CD4-positive, alpha-beta memory T cell (primary cell): Measurements from ENCODE around the gene H2AZ2. TPM values are rescaled to one million over a fixed set of nuclear protein-coding genes. Genes with fewer than 3 reads are reported as not detected.

Experiments used
- CTCF ChIA-PET: fragments of 350-600 bp; sonication (Branson Sonifier 250); formaldehyde crosslinking; loops from one replicate; lab custom pipeline; 2021; ENCODE audit warnings: inconsistent platforms; ENCODE audit not compliant: partially characterized antibody; lab: Charles Lee
- POLR2A ChIA-PET: fragments of 350-600 bp; sonication (Branson Sonifier 250); formaldehyde crosslinking; loops from one replicate; lab custom pipeline; 2021; ENCODE audit not compliant: partially characterized antibody; lab: Charles Lee
- DNase-seq, 5 donors: peaks; one replicate each; pipeline versions ENCODE4 v3.0.0 to v3.0.0-alpha.2; 2020 to 2022; ENCODE audit warnings: mixed read lengths in 1 of 5
- H3K27ac ChIP-seq: one replicate; pipeline ENCODE4 v1.7.0; 2013; ENCODE audit warnings: low read depth, low read length
- H3K27me3 ChIP-seq: 2 replicates; pipeline ENCODE4 v1.7.0; 2013; ENCODE audit warnings: mild to moderate bottlenecking, low read length, moderate library complexity; ENCODE audit not compliant: insufficient read depth
- H3K36me3 ChIP-seq: 2 replicates; pipeline ENCODE4 v1.7.0; 2013; ENCODE audit warnings: mild to moderate bottlenecking, low read length, moderate library complexity; ENCODE audit not compliant: insufficient read depth
- H3K4me1 ChIP-seq: 2 replicates; pipeline ENCODE4 v1.7.0; 2013; ENCODE audit warnings: mild to moderate bottlenecking, low read length, moderate library complexity; ENCODE audit not compliant: insufficient read depth
- H3K4me3 ChIP-seq, 2 donors: one replicate each; pipeline ENCODE4 v1.7.0; 2013; ENCODE audit warnings: low read length in 2 of 2, mild to moderate bottlenecking in 1 of 2
- H3K9me3 ChIP-seq, 2 donors: one replicate each; pipeline ENCODE4 v1.7.0; 2013; ENCODE audit warnings: low read length in 2 of 2, control low read depth in 1 of 2; ENCODE audit not compliant: control insufficient read depth in 1 of 2
- H3K27ac Mint-ChIP-seq, 7 donors: one replicate each; pipeline ENCODE4 v1.8.0; 2020 to 2021; ENCODE audit warnings: mixed read lengths in 7 of 7, mild to moderate bottlenecking in 6 of 7, inconsistent platforms in 3 of 7, moderate library complexity in 3 of 7
- H3K27me3 Mint-ChIP-seq, 2 donors: one replicate each; pipeline ENCODE4 v1.8.0; 2020 to 2021; ENCODE audit warnings: mixed read lengths in 2 of 2
- H3K36me3 Mint-ChIP-seq, 2 donors: one replicate each; pipeline ENCODE4 v1.8.0; 2020 to 2021; ENCODE audit warnings: mixed read lengths in 2 of 2, inconsistent platforms in 1 of 2, mild to moderate bottlenecking in 1 of 2
- H3K4me1 Mint-ChIP-seq, 4 donors: one replicate each; pipeline ENCODE4 v1.8.0; 2020 to 2021; ENCODE audit warnings: mixed read lengths in 4 of 4, mild to moderate bottlenecking in 1 of 4
- H3K4me3 Mint-ChIP-seq, 8 donors: one replicate each; pipeline ENCODE4 v1.8.0; 2020 to 2021; ENCODE audit warnings: mixed read lengths in 8 of 8, mild to moderate bottlenecking in 7 of 8, moderate library complexity in 6 of 8, inconsistent platforms in 3 of 8
- H3K9me3 Mint-ChIP-seq, 8 donors: one replicate each; pipeline ENCODE4 v1.8.0; 2020 to 2021; ENCODE audit warnings: mixed read lengths in 8 of 8, mild to moderate bottlenecking in 5 of 8, inconsistent platforms in 3 of 8, moderate library complexity in 1 of 8
- intact Hi-C: fragments of 100-400 bp; cut with micrococcal nuclease; formaldehyde crosslinking; loops from one replicate; pipeline ENCODE4 v1.15.1; 2023
- polyA plus RNA-seq, 2 donors: library from polyadenylated mRNA; unstranded; fragments of 300-500 nt; fragmentation: Illumina TruSeq; gene quantifications; one replicate each; pipeline ENCODE4 v1.2.3, GENCODE V29; 2021
- total RNA-seq, 2 experiments: library from RNA; stranded (reverse); gene quantifications; one replicate each; pipeline ENCODE4 v1.2.3, GENCODE V29; 2021

H2AZ2 gene
- total and polyA plus RNA-seq, 4 experiments from 2014 or later: 168 to 236 (median 200) TPM

- CTCF ChIA-PET: interaction anchor here (0.7 to 7.2 kb wide), 8 partner anchors 13 to 318 kb away, joined by 3 to 56 read pairs (median 4); no protein-coding TSS in a partner anchor
- no peak overlapping the region for H3K27ac ChIP-seq
Measured at GRCh38 chr7:44882899-44883298, 35.0 kb upstream of the H2AZ2 start.

GRCh38 chr7:44881610-44882009, 33.7 kb upstream of the H2AZ2 start:
- Mint-ChIP-seq H3K36me3 (peaks cover 12 to 21% of the 10 kb centered on the region in 2 donors), H3K4me3 (peak overlapping the region in 6 of 8 donors; percentile 42 to 80 (median 67)), H3K27ac (peak overlapping the region in 5 of 7 donors; percentile 3 to 46 (median 32)), H3K4me1 (peaks cover 30 to 62% (median 44%) of the 10 kb centered on the region in 4 donors), H3K9me3 (peaks cover 0 to 29% (median 9%) of the 10 kb centered on the region in 8 donors), H3K27me3 (no peaks in the 10 kb centered on the region)
- Histone ChIP-seq H3K27ac (peak overlapping the region; percentile 7), H3K27me3 (no peaks in the 10 kb centered on the region), H3K9me3 (no peaks in the 10 kb centered on the region), H3K4me3 (no peak overlapping the region), H3K36me3 (no peaks in the 10 kb centered on the region), H3K4me1 (peaks cover 62% of the 10 kb centered on the region)
- intact Hi-C loops: no loop called here
- CTCF ChIA-PET: interaction anchor here (0.6 to 7.2 kb wide), 10 partner anchors 9 to 255 kb away, joined by 3 to 56 read pairs (median 4); no protein-coding TSS in a partner anchor
- POLR2A ChIA-PET: interaction anchor here (0.8 to 2.6 kb wide), 8 partner anchors 10 to 300 kb away, joined by 3 to 12 read pairs (median 6); partner anchors contain the start of genes H2AZ2, OGDH and TMED4
- DNase-seq: no peak

More at GRCh38 chr7:44882899-44883298, 35.0 kb upstream of the H2AZ2 start:
- H3K9me3 ChIP-seq: no peaks in the 10 kb centered on the region
- Mint-ChIP-seq H3K9me3 (peaks cover 0 to 29% (median 9%) of the 10 kb centered on the region in 8 donors), H3K27me3 (no peaks in the 10 kb centered on the region), H3K27ac (peak overlapping the region in 6 of 7 donors; percentile 29 to 100 (median 70)), H3K4me3 (peak overlapping the region in 7 of 8 donors; percentile 45 to 93 (median 53)), H3K36me3 (peaks cover 12 to 21% of the 10 kb centered on the region in 2 donors), H3K4me1 (peaks cover 30 to 74% (median 46%) of the 10 kb centered on the region in 4 donors)
- intact Hi-C loops: no loop called here
- no peaks in the 10 kb centered on the region for H3K27me3 ChIP-seq
- no peak for DNase-seq
- peaks cover 66% of the 10 kb centered on the region for H3K4me1 ChIP-seq
- H3K36me3 ChIP-seq: no peaks in the 10 kb centered on the region
- POLR2A ChIA-PET: interaction anchor here (0.8 to 2.6 kb wide), 5 partner anchors 26 to 301 kb away, joined by 3 to 12 read pairs (median 6); partner anchors contain the start of genes H2AZ2 and TMED4
- H3K4me3 ChIP-seq: no peak overlapping the region

GRCh38 chr7:44881066-44881600, 33.2 kb upstream of the H2AZ2 start:
- H3K27ac Mint-ChIP-seq: peak overlapping the region; percentile 6 to 92 (median 83)
- no peak overlapping the region for H3K4me3 ChIP-seq
- H3K27me3 Mint-ChIP-seq: no peaks in the 10 kb centered on the region
- peaks cover 29 to 58% (median 42%) of the 10 kb centered on the region in 4 donors for H3K4me1 Mint-ChIP-seq
- H3K4me1 ChIP-seq: peaks cover 57% of the 10 kb centered on the region
- DNase-seq: no peak
- intact Hi-C loops: no loop called here
- peaks cover 0 to 29% (median 9%) of the 10 kb centered on the region in 8 donors for H3K9me3 Mint-ChIP-seq
- POLR2A ChIA-PET: interaction anchor here (0.8 to 2.6 kb wide), 7 partner anchors 10 to 299 kb away, joined by 3 to 12 read pairs (median 6); partner anchors contain the start of genes H2AZ2, OGDH and TMED4
- H3K9me3 ChIP-seq: no peaks in the 10 kb centered on the region
- no peaks in the 10 kb centered on the region for H3K36me3 ChIP-seq
- H3K36me3 Mint-ChIP-seq: peaks cover 12 to 21% of the 10 kb centered on the region in 2 donors
- H3K4me3 Mint-ChIP-seq: peak overlapping the region; percentile 29 to 83 (median 72)
- H3K27me3 ChIP-seq: no peaks in the 10 kb centered on the region
- peak overlapping the region; percentile 23 for H3K27ac ChIP-seq
- CTCF ChIA-PET: interaction anchor here (0.6 to 7.2 kb wide), 6 partner anchors 10 to 255 kb away, joined by 3 to 56 read pairs (median 6); no protein-coding TSS in a partner anchor

GRCh38 chr7:44880317-44881018, 32.6 kb upstream of the H2AZ2 start:
- Histone ChIP-seq H3K4me3 (peak overlapping the region in 1 of 2 donors; percentile 11), H3K27me3 (no peaks in the 10 kb centered on the region), H3K4me1 (peaks cover 53% of the 10 kb centered on the region), H3K9me3 (no peaks in the 10 kb centered on the region), H3K36me3 (no peaks in the 10 kb centered on the region), H3K27ac (peak overlapping the region; percentile 23)
- CTCF ChIA-PET: interaction anchor here (0.9 to 7.2 kb wide), 4 partner anchors 24 to 256 kb away, joined by 3 to 56 read pairs (median 7); no protein-coding TSS in a partner anchor
- Mint-ChIP-seq H3K4me1 (peaks cover 23 to 51% (median 36%) of the 10 kb centered on the region in 4 donors), H3K27me3 (no peaks in the 10 kb centered on the region), H3K36me3 (peaks cover 12 to 15% of the 10 kb centered on the region in 2 donors), H3K27ac (peak overlapping the region in 6 of 7 donors; percentile 32 to 94 (median 86)), H3K4me3 (peak overlapping the region; percentile 43 to 83 (median 72)), H3K9me3 (peaks cover 0 to 25% (median 9%) of the 10 kb centered on the region in 8 donors)
- POLR2A ChIA-PET: interaction anchor here (1.6 to 2.6 kb wide), 4 partner anchors 11 to 273 kb away, joined by 4 to 9 read pairs (median 7); partner anchors contain the start of gene OGDH
- no peak for DNase-seq
- intact Hi-C loops: no loop called here

- Mint-ChIP-seq H3K27ac (peak overlapping the region in 1 of 7 donors; percentile 19), H3K9me3 (peaks cover 0 to 2% (median 0%) of the 10 kb centered on the region in 8 donors), H3K4me3 (no peak overlapping the region), H3K36me3 (peaks cover 5 to 8% of the 10 kb centered on the region in 2 donors), H3K4me1 (peaks cover 13 to 21% (median 17%) of the 10 kb centered on the region in 4 donors), H3K27me3 (no peaks in the 10 kb centered on the region)
- POLR2A ChIA-PET: interaction anchor here (1.1 kb wide), 1 partner anchor 79 kb away, joined by 3 read pairs; the partner anchor contains the start of gene PPIA
- CTCF ChIA-PET: interaction anchor here (0.9 kb wide), 1 partner anchor 19 kb away, joined by 3 read pairs; no protein-coding TSS in a partner anchor
- Histone ChIP-seq H3K4me3 (no peak overlapping the region), H3K9me3 (no peaks in the 10 kb centered on the region), H3K27me3 (no peaks in the 10 kb centered on the region), H3K27ac (no peak overlapping the region), H3K4me1 (peaks cover 21% of the 10 kb centered on the region), H3K36me3 (no peaks in the 10 kb centered on the region)
- DNase-seq: no peak
- intact Hi-C loops: no loop called here
Measured at GRCh38 chr7:44876393-44876792, 28.5 kb upstream of the H2AZ2 start.

GRCh38 chr7:44875241-44875640, 27.4 kb upstream of the H2AZ2 start:
- no peaks in the 10 kb centered on the region for H3K36me3 ChIP-seq
- CTCF ChIA-PET: no interaction called here
- no peak overlapping the region for H3K4me3 Mint-ChIP-seq
- H3K4me3 ChIP-seq: no peak overlapping the region
- peaks cover 6 to 9% (median 8%) of the 10 kb centered on the region in 4 donors for H3K4me1 Mint-ChIP-seq
- peaks cover 0 to 2% (median 0%) of the 10 kb centered on the region in 8 donors for H3K9me3 Mint-ChIP-seq
- H3K27ac Mint-ChIP-seq: no peak overlapping the region
- peaks cover 9% of the 10 kb centered on the region for H3K4me1 ChIP-seq
- intact Hi-C loops: no loop called here
- DNase-seq: no peak
- POLR2A ChIA-PET: interaction anchor here (0.9 to 2.1 kb wide), 2 partner anchors 10 to 19 kb away, joined by 3 to 14 read pairs; partner anchors contain the start of gene PURB
- no peaks in the 10 kb centered on the region for H3K9me3 ChIP-seq
- no peak overlapping the region for H3K27ac ChIP-seq
- H3K27me3 Mint-ChIP-seq: no peaks in the 10 kb centered on the region
- peaks cover 4% of the 10 kb centered on the region in 2 donors for H3K36me3 Mint-ChIP-seq
- no peaks in the 10 kb centered on the region for H3K27me3 ChIP-seq
